Liver (tissue), 9 donors: ENCODE data around the gene MAFF. TPM values are rescaled to one million over a fixed set of nuclear protein-coding genes. Genes with fewer than 3 reads are reported as not detected.
A peak's percentile ranks its signal among the peaks of the same experiment; 100 is the strongest.

Source experiments
- DNase-seq: peaks from one replicate; pipeline ENCODE4 v3.0.0-alpha.2; 2017; ENCODE audit warnings: low spot score
- H3K27ac ChIP-seq, 2 donors: one replicate each; pipeline ENCODE4 v1.7.0; 2013; ENCODE audit warnings: inconsistent platforms in 2 of 2, low read length in 2 of 2, control low read depth in 1 of 2, low read depth in 1 of 2, mild to moderate bottlenecking in 1 of 2
- H3K27me3 ChIP-seq, 4 donors: one replicate each; pipeline versions ENCODE4 v1.6.1 to v1.7.0; 2013; ENCODE audit warnings: low read length in 3 of 4, inconsistent platforms in 1 of 4, mild to moderate bottlenecking in 1 of 4, moderate library complexity in 1 of 4; ENCODE audit not compliant: control insufficient read depth in 4 of 4, insufficient read depth in 4 of 4
- H3K36me3 ChIP-seq, 4 donors: one replicate each; pipeline versions ENCODE4 v1.6.1 to v1.7.0; 2013; ENCODE audit warnings: low read length in 3 of 4, mild to moderate bottlenecking in 3 of 4, low read depth in 1 of 4, moderate library complexity in 1 of 4; ENCODE audit not compliant: control insufficient read depth in 4 of 4, insufficient read depth in 3 of 4
- H3K4me1 ChIP-seq, 4 donors: one replicate each; pipeline versions ENCODE4 v1.6.1 to v1.7.0; 2013; ENCODE audit warnings: low read length in 3 of 4, mild to moderate bottlenecking in 3 of 4, moderate library complexity in 1 of 4; ENCODE audit not compliant: control insufficient read depth in 4 of 4, insufficient read depth in 4 of 4
- H3K4me3 ChIP-seq, 3 donors: one replicate each; pipeline versions ENCODE4 v1.6.1 to v1.7.0; 2013; ENCODE audit warnings: low read length in 3 of 3, control low read depth in 1 of 3, low read depth in 1 of 3, mild to moderate bottlenecking in 1 of 3
- H3K9ac ChIP-seq, 2 donors: one replicate each; pipeline ENCODE4 v1.7.0; 2013; ENCODE audit warnings: low read length in 2 of 2, mild to moderate bottlenecking in 2 of 2, moderate library complexity in 2 of 2, control low read depth in 1 of 2, low read depth in 1 of 2
- H3K9me3 ChIP-seq, 4 donors: one replicate each; pipeline versions ENCODE4 v1.6.1 to v1.7.0; 2013; ENCODE audit warnings: low read length in 3 of 4; ENCODE audit not compliant: control insufficient read depth in 4 of 4
- EGR1 ChIP-seq, 2 donors: IDR thresholded peaks; 2 replicates each; pipeline ENCODE4 v1.6.1; 2016 to 2018; ENCODE audit warnings: antibody characterized with exemption in 2 of 2, low read depth in 2 of 2
- FOXA1 ChIP-seq: IDR thresholded peaks from 2 replicates; pipeline ENCODE4 v1.6.1; 2016; ENCODE audit warnings: antibody characterized with exemption
- FOXA2 ChIP-seq: IDR thresholded peaks from 2 replicates; pipeline ENCODE4 v1.6.1; 2016; ENCODE audit warnings: antibody characterized with exemption
- GABPA ChIP-seq, 2 donors: IDR thresholded peaks in 1 of 2; conservative IDR thresholded peaks in 1 of 2; 2 replicates each; pipeline ENCODE4 v1.6.1; 2016; ENCODE audit warnings: antibody characterized with exemption in 2 of 2, mild to moderate bottlenecking in 1 of 2, moderate library complexity in 1 of 2
- HNF4A ChIP-seq, 2 donors: conservative IDR thresholded peaks; 2 replicates each; pipeline ENCODE4 v1.6.1; 2016; ENCODE audit warnings: antibody characterized with exemption in 2 of 2, mild to moderate bottlenecking in 2 of 2
- HNF4G ChIP-seq: IDR thresholded peaks from 2 replicates; pipeline ENCODE4 v1.6.1; 2016; ENCODE audit warnings: antibody characterized with exemption
- JUND ChIP-seq, 2 donors: IDR thresholded peaks; 2 replicates each; pipeline ENCODE4 v1.6.1; 2016; ENCODE audit warnings: antibody characterized with exemption in 2 of 2
- NR2F2 ChIP-seq: IDR thresholded peaks from 2 replicates; pipeline ENCODE4 v1.6.1; 2016; ENCODE audit warnings: antibody characterized with exemption
- RAD21 ChIP-seq, 2 donors: IDR thresholded peaks; 2 replicates each; pipeline ENCODE4 v1.6.1; 2016; ENCODE audit warnings: antibody characterized with exemption in 2 of 2, mild to moderate bottlenecking in 2 of 2
- RXRA ChIP-seq, 2 donors: IDR thresholded peaks; 2 replicates each; pipeline ENCODE4 v1.6.1; 2017 to 2018; ENCODE audit warnings: antibody characterized with exemption in 2 of 2, mild to moderate bottlenecking in 1 of 2
- SP1 ChIP-seq: IDR thresholded peaks from 2 replicates; pipeline ENCODE4 v1.6.1; 2018; ENCODE audit warnings: antibody characterized with exemption, mild to moderate bottlenecking
- TAF1 ChIP-seq: conservative IDR thresholded peaks from 2 replicates; pipeline ENCODE4 v1.6.1; 2016; ENCODE audit warnings: antibody characterized with exemption, mild to moderate bottlenecking
- YY1 ChIP-seq: IDR thresholded peaks from 2 replicates; pipeline ENCODE4 v1.6.1; 2016; ENCODE audit warnings: antibody characterized with exemption, mild to moderate bottlenecking
- WGBS: extraction: QIAGEN DNeasy Blood & Tissue Kit; methylation state at CpG from one replicate; pipeline ENCODE4 v1.1.7; 2013; 5-methylcytosine and 5-hydroxymethylcytosine counted together
- polyA plus RNA-seq, 2 donors: library from polyadenylated mRNA; stranded (reverse) in 1 of 2; unstranded in 1 of 2; fragments of 200-250 nt in 1 of 2; fragments of >200 nt in 1 of 2; fragmentation: Nextera tagmentation in 1 of 2; extraction: Ambion mirVana in 1 of 2; gene quantifications; one replicate each; pipeline versions ENCODE4 v1.2.1 to v1.2.3, GENCODE V29; 2013 to 2015
- total RNA-seq, 2 donors: library from RNA; depleted of rRNA; stranded (reverse); fragments of >200 nt; gene quantifications; one replicate each; pipeline ENCODE4 v1.2.3, GENCODE V29; 2014
- TF ChIP-seq, protein P1 (sequence below): IDR thresholded peaks from 2 replicates; pipeline ENCODE4 v1.6.1; 2016; ENCODE audit warnings: antibody characterized with exemption
- TF ChIP-seq, protein P2 (sequence below): IDR thresholded peaks from 2 replicates; pipeline ENCODE4 v1.6.1; 2016; ENCODE audit warnings: antibody characterized with exemption
- TF ChIP-seq, protein P3 (sequence below): IDR thresholded peaks from 2 replicates; pipeline ENCODE4 v1.6.1; 2016; ENCODE audit warnings: antibody characterized with exemption, mild to moderate bottlenecking
- donor health status: healthy.
- donor health status: healthy.
- donor health status: healthy.
- donor health status: healthy.
- donor health status: healthy.

The MAFF gene
- total and polyA plus RNA-seq, 4 donors: 1.4 to 3.3 (median 2.0) TPM

DNA sequence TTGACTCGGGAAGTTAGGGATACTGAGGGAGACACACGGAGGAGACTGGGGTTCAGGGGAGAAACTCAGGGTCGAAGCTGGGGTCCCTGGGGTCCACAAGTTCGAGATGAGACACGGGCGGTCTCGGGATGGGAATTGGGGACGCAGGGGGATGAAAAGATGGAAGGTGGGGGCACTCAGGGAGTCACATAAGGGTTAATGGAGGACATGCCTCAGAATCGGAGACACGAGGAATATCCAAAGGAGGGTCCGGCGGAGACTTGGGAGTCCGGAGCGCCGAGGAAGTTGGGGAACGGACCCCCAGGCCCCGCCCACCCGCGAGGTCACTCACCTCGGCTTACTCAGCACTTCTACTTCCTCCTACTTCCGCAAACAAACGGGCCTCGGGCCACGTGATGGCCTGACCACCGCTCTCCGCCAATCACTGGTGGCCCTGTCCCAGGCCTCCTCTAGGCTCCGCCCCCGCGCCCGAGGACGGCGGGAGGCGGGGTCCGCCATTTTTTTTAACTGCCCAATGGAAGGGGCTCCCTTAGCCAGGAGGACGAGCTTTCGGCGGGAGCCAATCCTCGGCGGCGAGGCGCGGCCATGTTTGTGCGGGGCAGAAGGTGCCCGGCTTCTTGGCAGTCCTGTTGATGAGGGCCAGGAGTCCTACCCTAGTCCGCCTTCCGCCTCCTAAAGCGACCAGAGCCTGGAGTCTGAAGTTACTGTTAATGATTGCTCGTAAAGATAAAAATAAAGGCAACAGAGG, 20.2 kb upstream of the MAFF start, which contains the start of gene PLA2G6 (continued):
- TF ChIP-seq, protein P1, sequence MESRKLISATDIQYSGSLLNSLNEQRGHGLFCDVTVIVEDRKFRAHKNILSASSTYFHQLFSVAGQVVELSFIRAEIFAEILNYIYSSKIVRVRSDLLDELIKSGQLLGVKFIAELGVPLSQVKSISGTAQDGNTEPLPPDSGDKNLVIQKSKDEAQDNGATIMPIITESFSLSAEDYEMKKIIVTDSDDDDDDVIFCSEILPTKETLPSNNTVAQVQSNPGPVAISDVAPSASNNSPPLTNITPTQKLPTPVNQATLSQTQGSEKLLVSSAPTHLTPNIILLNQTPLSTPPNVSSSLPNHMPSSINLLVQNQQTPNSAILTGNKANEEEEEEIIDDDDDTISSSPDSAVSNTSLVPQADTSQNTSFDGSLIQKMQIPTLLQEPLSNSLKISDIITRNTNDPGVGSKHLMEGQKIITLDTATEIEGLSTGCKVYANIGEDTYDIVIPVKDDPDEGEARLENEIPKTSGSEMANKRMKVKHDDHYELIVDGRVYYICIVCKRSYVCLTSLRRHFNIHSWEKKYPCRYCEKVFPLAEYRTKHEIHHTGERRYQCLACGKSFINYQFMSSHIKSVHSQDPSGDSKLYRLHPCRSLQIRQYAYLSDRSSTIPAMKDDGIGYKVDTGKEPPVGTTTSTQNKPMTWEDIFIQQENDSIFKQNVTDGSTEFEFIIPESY: peak; percentile 60

GRCh38 chr22:38184788-38185187, 17.0 kb upstream of the MAFF start:
- WGBS: 90% methylated on average over 7 of the region's 7 CpGs
- Histone ChIP-seq H3K27me3 (no peaks in the 10 kb centered on the region), H3K36me3 (no peaks in the 10 kb centered on the region), H3K9ac (no peak overlapping the region), H3K4me1 (peaks cover 2 to 33% (median 20%) of the 10 kb centered on the region in 4 donors), H3K27ac (no peak overlapping the region), H3K9me3 (no peaks in the 10 kb centered on the region), H3K4me3 (no peak overlapping the region)
- no peak for DNase-seq
- TF ChIP-seq FOXA1 (no peak), GABPA (IDR thresholded peaks at IDR 0.05 in 1 of 2, conservative IDR thresholded peaks at IDR 0.05 in 1 of 2) (no peak)

GRCh38 chr22:38186429-38186828, 15.4 kb upstream of the MAFF start:
- Histone ChIP-seq H3K27ac (no peak overlapping the region), H3K9me3 (no peaks in the 10 kb centered on the region), H3K9ac (no peak overlapping the region), H3K36me3 (no peaks in the 10 kb centered on the region), H3K27me3 (no peaks in the 10 kb centered on the region), H3K4me3 (no peak overlapping the region), H3K4me1 (peaks cover 10 to 26% (median 19%) of the 10 kb centered on the region in 4 donors)
- 74% methylated on average over 5 of the region's 5 CpGs for WGBS
- DNase-seq: no peak
- TF ChIP-seq YY1 (no peak), EGR1 (IDR thresholded peaks at IDR 0.05; ENCODE audit: low read depth in 2 of 2) (no peak), SP1 (no peak), FOXA2 (no peak), TAF1 (no peak), GABPA (IDR thresholded peaks at IDR 0.05 in 1 of 2, conservative IDR thresholded peaks at IDR 0.05 in 1 of 2) (no peak), RAD21 (IDR thresholded peaks at IDR 0.05) (no peak), HNF4A (conservative IDR thresholded peaks at IDR 0.05) (no peak)

DNA sequence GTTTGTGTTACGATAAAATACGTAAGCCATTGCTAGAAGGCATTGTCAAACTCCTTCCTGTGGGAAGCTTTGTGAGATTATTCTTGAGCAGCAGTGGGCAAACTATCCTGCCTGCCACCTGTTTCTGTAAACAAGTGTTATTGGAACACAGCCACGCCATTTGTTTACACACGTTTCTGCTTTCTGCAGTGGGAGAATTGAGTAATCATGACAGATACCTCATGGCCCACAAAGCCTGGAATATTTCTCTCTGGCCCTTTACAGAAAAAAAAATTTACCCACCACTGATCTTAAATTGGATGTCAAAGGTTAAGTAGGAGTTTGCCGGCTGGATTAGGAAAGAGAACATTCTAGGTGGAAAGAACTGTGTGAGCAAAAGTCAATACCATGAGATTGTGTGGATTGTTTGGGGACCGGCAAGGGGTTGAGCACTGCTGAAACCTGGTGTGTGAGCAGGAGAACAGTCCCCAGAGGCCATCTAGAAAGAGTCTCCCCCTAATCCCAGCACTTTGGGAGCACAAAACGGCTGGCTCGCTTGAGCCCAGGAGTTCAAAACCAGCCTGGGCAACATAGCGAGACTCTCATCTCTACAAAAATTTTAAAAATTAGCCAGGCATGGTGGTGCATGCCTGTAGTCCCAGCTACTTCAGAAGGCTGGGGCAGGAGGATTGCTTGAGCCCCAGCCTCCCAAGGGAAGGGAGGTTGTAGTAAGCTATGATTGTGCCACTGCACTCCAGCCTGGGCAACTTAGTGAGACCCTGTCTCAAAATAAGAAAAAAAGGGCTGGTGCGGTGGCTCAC, 14.2 kb upstream of the MAFF start:
- Histone ChIP-seq H3K4me1 (peaks cover 12 to 35% (median 25%) of the 10 kb centered on the region in 4 donors), H3K27ac (peak overlapping the region; percentile 85 to 91), H3K4me3 (no peak overlapping the region), H3K27me3 (no peaks in the 10 kb centered on the region), H3K9me3 (no peaks in the 10 kb centered on the region), H3K36me3 (no peaks in the 10 kb centered on the region), H3K9ac (peak overlapping the region; percentile 21 to 43)
- no peak for DNase-seq
- WGBS: 33% methylated on average over 10 of the region's 10 CpGs
- TF ChIP-seq HNF4A (conservative IDR thresholded peaks at IDR 0.05) (peak; percentile 80 to 89), TAF1 (no peak), RXRA (IDR thresholded peaks at IDR 0.05) (peak; percentile 91 to 98), EGR1 (IDR thresholded peaks at IDR 0.05; ENCODE audit: low read depth in 2 of 2) (peak; percentile 57 to 92), NR2F2 (peak; percentile 94), JUND (IDR thresholded peaks at IDR 0.05) (peak; percentile 88 to 98), FOXA1 (peak; percentile 88), HNF4G (no peak), YY1 (peak; percentile 83), RAD21 (IDR thresholded peaks at IDR 0.05) (peak; percentile 62 to 65), FOXA2 (peak; percentile 97)
- TF ChIP-seq, protein P1: peak; percentile 88
- TF ChIP-seq, protein P2, sequence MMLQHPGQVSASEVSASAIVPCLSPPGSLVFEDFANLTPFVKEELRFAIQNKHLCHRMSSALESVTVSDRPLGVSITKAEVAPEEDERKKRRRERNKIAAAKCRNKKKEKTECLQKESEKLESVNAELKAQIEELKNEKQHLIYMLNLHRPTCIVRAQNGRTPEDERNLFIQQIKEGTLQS: peak; percentile 87
- TF ChIP-seq, protein P3, sequence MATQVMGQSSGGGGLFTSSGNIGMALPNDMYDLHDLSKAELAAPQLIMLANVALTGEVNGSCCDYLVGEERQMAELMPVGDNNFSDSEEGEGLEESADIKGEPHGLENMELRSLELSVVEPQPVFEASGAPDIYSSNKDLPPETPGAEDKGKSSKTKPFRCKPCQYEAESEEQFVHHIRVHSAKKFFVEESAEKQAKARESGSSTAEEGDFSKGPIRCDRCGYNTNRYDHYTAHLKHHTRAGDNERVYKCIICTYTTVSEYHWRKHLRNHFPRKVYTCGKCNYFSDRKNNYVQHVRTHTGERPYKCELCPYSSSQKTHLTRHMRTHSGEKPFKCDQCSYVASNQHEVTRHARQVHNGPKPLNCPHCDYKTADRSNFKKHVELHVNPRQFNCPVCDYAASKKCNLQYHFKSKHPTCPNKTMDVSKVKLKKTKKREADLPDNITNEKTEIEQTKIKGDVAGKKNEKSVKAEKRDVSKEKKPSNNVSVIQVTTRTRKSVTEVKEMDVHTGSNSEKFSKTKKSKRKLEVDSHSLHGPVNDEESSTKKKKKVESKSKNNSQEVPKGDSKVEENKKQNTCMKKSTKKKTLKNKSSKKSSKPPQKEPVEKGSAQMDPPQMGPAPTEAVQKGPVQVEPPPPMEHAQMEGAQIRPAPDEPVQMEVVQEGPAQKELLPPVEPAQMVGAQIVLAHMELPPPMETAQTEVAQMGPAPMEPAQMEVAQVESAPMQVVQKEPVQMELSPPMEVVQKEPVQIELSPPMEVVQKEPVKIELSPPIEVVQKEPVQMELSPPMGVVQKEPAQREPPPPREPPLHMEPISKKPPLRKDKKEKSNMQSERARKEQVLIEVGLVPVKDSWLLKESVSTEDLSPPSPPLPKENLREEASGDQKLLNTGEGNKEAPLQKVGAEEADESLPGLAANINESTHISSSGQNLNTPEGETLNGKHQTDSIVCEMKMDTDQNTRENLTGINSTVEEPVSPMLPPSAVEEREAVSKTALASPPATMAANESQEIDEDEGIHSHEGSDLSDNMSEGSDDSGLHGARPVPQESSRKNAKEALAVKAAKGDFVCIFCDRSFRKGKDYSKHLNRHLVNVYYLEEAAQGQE: peak; percentile 68
